Measurements from ENCODE around the gene FAM216A. TPM values are rescaled to one million over a fixed set of nuclear protein-coding genes. Genes with fewer than 3 reads are reported as not detected.

Gene FAM216A
- total and polyA plus RNA-seq, 9 of the 15 experiments (the other 6 are each of a cell fraction or from before 2014, with no cell fraction given), result 17.2 to 96.9 (median 48.5) TPM

DNA sequence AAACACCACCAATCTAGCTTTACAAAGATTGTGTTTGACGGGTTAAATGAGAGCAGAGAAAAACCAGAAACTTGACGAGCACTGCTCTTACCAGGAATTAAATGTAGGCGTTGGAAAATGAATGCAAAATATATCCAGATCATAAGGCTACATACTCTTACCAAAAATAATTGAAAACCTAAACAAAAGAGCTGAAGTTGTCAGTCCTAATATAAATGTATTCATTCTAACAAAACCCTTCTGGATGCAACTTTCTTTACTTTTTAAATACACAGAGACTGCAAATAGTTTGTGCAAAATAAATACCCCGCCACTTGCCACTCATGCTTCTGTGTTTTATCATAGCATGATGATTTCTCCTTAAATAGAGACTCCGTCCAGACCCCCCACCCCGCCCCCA is 66.2 kb downstream of the FAM216A start:
- H3K79me2 ChIP-seq (ENCODE audit: control insufficient read depth, insufficient read depth, low read length), result no peaks in the 10 kb centered on the region; the same call in 2 of the 3 replicates
- no peaks in the 10 kb centered on the region for H4K20me1 ChIP-seq (replicated peaks; ENCODE audit: control insufficient read depth, insufficient read depth, low read length)
- FAIRE-seq, result no peak
- H3K9me1 ChIP-seq (ENCODE audit: control insufficient read depth, insufficient read depth, low read length), result no peaks in the 10 kb centered on the region
- H3K4me1 ChIP-seq (replicated peaks in 1 of 2; ENCODE audit: control insufficient read depth in 2 of 2, insufficient read depth in 2 of 2, low read length in 2 of 2), result no peaks in the 10 kb centered on the region
- no peaks in the 10 kb centered on the region for H3K27me3 ChIP-seq (ENCODE audit: control insufficient read depth in 2 of 2, insufficient read depth in 2 of 2, low read length in 2 of 2)
- WGBS (ENCODE audit: insufficient coverage, low coverage, missing lambda C conversion rate), result 93% methylated on average over 6 of the region's 6 CpGs
- no peak overlapping the region for H3K4me3 ChIP-seq
- no peak for ATAC-seq
- in situ Hi-C loops (cut with MboI), result no loop called here
- peaks cover 71% of the 10 kb centered on the region for H3K36me3 ChIP-seq (ENCODE audit: control insufficient read depth, insufficient read depth, low read length)
- no peak overlapping the region for H2AFZ ChIP-seq (ENCODE audit: low read depth, low read length)
- no peaks in the 10 kb centered on the region for H3K9me3 ChIP-seq (replicated peaks; ENCODE audit: control insufficient read depth, insufficient read depth, low read depth, low read length)
- H3K9ac ChIP-seq (ENCODE audit: insufficient read depth in 1 of 2, low read depth in 2 of 2, low read length in 2 of 2), result no peak overlapping the region
- CTCF ChIA-PET (ENCODE audit: low intra/inter-chr PET ratio), result no interaction called here
- BruUV-seq (replicated peaks), result no TSS peak
- intact Hi-C loops (cut with micrococcal nuclease), result no loop called here
- no peak overlapping the region for H3K4me2 ChIP-seq (ENCODE audit: insufficient read depth, low read length)
- no peak for TF ChIP-seq ZBTB1 (CRISPR knock-in tag; IDR thresholded peaks at IDR 0.05; ENCODE audit: borderline replicate concordance, low read depth)
- TF ChIP-seq MBD1 (CRISPR knock-in tag; IDR thresholded peaks at IDR 0.05), result no peak
- no peak for TF ChIP-seq ARHGAP35 (IDR thresholded peaks at IDR 0.05; ENCODE audit: partially characterized antibody)
- TF ChIP-seq ELK3 (CRISPR knock-in tag; IDR thresholded peaks at IDR 0.05), result no peak
- TF ChIP-seq POU5F1 (IDR thresholded peaks at IDR 0.05; ENCODE audit: borderline replicate concordance, low read depth, low read length, partially characterized antibody), result no peak
- no peak for TF ChIP-seq ZNF41 (CRISPR knock-in tag; conservative IDR thresholded peaks at IDR 0.05)
- no peak for TF ChIP-seq IRF2 (CRISPR knock-in tag; IDR thresholded peaks at IDR 0.05)
- no peak for TF ChIP-seq MIER1 (IDR thresholded peaks at IDR 0.05; ENCODE audit: low read depth)
- no peak for TF ChIP-seq SIRT6 (IDR thresholded peaks at IDR 0.05; ENCODE audit: low read depth, low read length)
- TF ChIP-seq SAP30 (IDR thresholded peaks at IDR 0.05; ENCODE audit: borderline replicate concordance, insufficient read depth, low read depth, low read length, poor library complexity, severe bottlenecking), result no peak
- no peak for TF ChIP-seq SNIP1 (IDR thresholded peaks at IDR 0.05; ENCODE audit: low read depth)
- TF ChIP-seq ZNF239 (CRISPR knock-in tag; IDR thresholded peaks at IDR 0.05), result no peak
- POLR2A ChIA-PET, result interaction anchor here (0.8 kb wide), 1 partner anchor 33 kb away, joined by 3 read pairs; the partner anchor contains the start of genes RAD9B and VPS29
- no peak overlapping the region for H3K27ac ChIP-seq (ENCODE audit: extremely low read depth, low read depth, low read length)
- DNase-seq (ENCODE audit: extremely low read depth in 1 of 4, low spot score in 3 of 4), result no peak

All from K562 (cell line).